GM12878 (cell line): Measurements from ENCODE around the gene PRKAB1. TPM values are rescaled to one million over a fixed set of nuclear protein-coding genes. Genes with fewer than 3 reads are reported as not detected.

Source experiments
- ATF3 ChIP-seq: IDR thresholded peaks from 2 replicates; pipeline ENCODE4 v1.6.1; 2011; ENCODE audit warnings: low read depth, mild to moderate bottlenecking, low read length, moderate library complexity, borderline replicate concordance; ENCODE audit errors: extremely low read depth
- BCLAF1 ChIP-seq: fragments of 450-650 bp; IDR thresholded peaks from 2 replicates; pipeline ENCODE4 v1.6.1; 2017; ENCODE audit warnings: antibody characterized with exemption, mild to moderate bottlenecking, moderate library complexity
- BMI1 ChIP-seq: fragments of 450-650 bp; IDR thresholded peaks from 2 replicates; pipeline ENCODE4 v1.6.1; 2016; ENCODE audit warnings: mild to moderate bottlenecking, moderate library complexity, borderline replicate concordance
- CHD4 ChIP-seq: fragments of 200-600 bp; sonication (generic); IDR thresholded peaks from 2 replicates; pipeline ENCODE4 v1.6.1; 2016; ENCODE audit warnings: mild to moderate bottlenecking
- DPF2 ChIP-seq: fragments of 450-650 bp; IDR thresholded peaks from 2 replicates; pipeline ENCODE4 v1.6.1; 2017; ENCODE audit warnings: mild to moderate bottlenecking
- ETV6 ChIP-seq, 2 experiments: fragments of 450-650 bp in 1 of 2; IDR thresholded peaks in 1 of 2; conservative IDR thresholded peaks in 1 of 2; 2 replicates each; pipeline ENCODE4 v1.6.1; 2014; ENCODE audit warnings: antibody characterized with exemption in 1 of 2, borderline replicate concordance in 1 of 2, low read depth in 1 of 2, mild to moderate bottlenecking in 1 of 2, moderate library complexity in 1 of 2
- FOS ChIP-seq: IDR thresholded peaks from 3 replicates; pipeline ENCODE4 v1.6.1; 2011; ENCODE audit warnings: borderline replicate concordance; ENCODE audit not compliant: insufficient read length; ENCODE audit errors: extremely low read depth
- FOXK2 ChIP-seq: fragments of 450-650 bp; IDR thresholded peaks from 2 replicates; pipeline ENCODE4 v1.6.1; 2017; ENCODE audit warnings: mild to moderate bottlenecking, moderate library complexity
- FOXM1 ChIP-seq: IDR thresholded peaks from 2 replicates; pipeline ENCODE4 v1.6.1; 2012; ENCODE audit warnings: low read depth, mild to moderate bottlenecking, inconsistent platforms, low read length, moderate library complexity
- HDAC6 ChIP-seq: fragments of 200-600 bp; sonication (generic); IDR thresholded peaks from one replicate; pipeline ENCODE4 v1.8.0; 2017; ENCODE audit warnings: antibody characterized with exemption; ENCODE audit not compliant: unreplicated experiment
- IRF3 ChIP-seq: fragments of 450-650 bp; IDR thresholded peaks from 2 replicates; pipeline ENCODE4 v1.6.1; 2014; ENCODE audit warnings: mild to moderate bottlenecking
- LARP7 ChIP-seq: fragments of 450-650 bp; IDR thresholded peaks from 2 replicates; pipeline ENCODE4 v1.6.1; 2017; ENCODE audit warnings: mild to moderate bottlenecking
- MTA3 ChIP-seq: IDR thresholded peaks from 2 replicates; pipeline ENCODE4 v1.6.1; 2012; ENCODE audit warnings: low read length, inconsistent platforms, borderline replicate concordance
- PAX5 ChIP-seq: IDR thresholded peaks from 2 replicates; pipeline ENCODE4 v1.6.1; 2011; ENCODE audit warnings: low read depth, low read length, borderline replicate concordance
- PML ChIP-seq: IDR thresholded peaks from 2 replicates; pipeline ENCODE4 v1.6.1; 2012; ENCODE audit warnings: low read length, inconsistent platforms
- POU2F2 ChIP-seq: IDR thresholded peaks from 3 replicates; pipeline ENCODE4 v1.6.1; 2011; ENCODE audit warnings: low read depth, mild to moderate bottlenecking, low read length, borderline replicate concordance
- RUNX3 ChIP-seq: IDR thresholded peaks from 2 replicates; pipeline ENCODE4 v1.6.1; 2012; ENCODE audit warnings: low read length, inconsistent platforms
- SMAD1 ChIP-seq: fragments of 450-650 bp; IDR thresholded peaks from 2 replicates; pipeline ENCODE4 v1.6.1; 2018; ENCODE audit warnings: mild to moderate bottlenecking, low read depth; ENCODE audit not compliant: partially characterized antibody
- SMC3 ChIP-seq: IDR thresholded peaks from 2 replicates; pipeline ENCODE4 v1.6.1; 2011; ENCODE audit warnings: low read length, improper control_type of control experiment, borderline replicate concordance
- SREBF1 ChIP-seq: IDR thresholded peaks from 2 replicates; pipeline ENCODE4 v1.6.1; 2012; ENCODE audit warnings: mild to moderate bottlenecking, low read length
- TCF7 ChIP-seq: IDR thresholded peaks from 2 replicates; pipeline ENCODE4 v1.6.1; 2014; ENCODE audit warnings: antibody characterized with exemption, borderline replicate concordance
- YY1 ChIP-seq: IDR thresholded peaks from 2 replicates; pipeline ENCODE4 v1.6.1; 2011; ENCODE audit warnings: low read depth, mild to moderate bottlenecking, low read length
- ZNF207 ChIP-seq: fragments of 450-650 bp; IDR thresholded peaks from 2 replicates; pipeline ENCODE4 v1.6.1; 2014; ENCODE audit warnings: antibody characterized with exemption, mild to moderate bottlenecking, borderline replicate concordance
- ZNF24 ChIP-seq: fragments of 450-650 bp; IDR thresholded peaks from 2 replicates; pipeline ENCODE4 v1.6.1; 2017; ENCODE audit warnings: antibody characterized with exemption, mild to moderate bottlenecking
- ZNF622 ChIP-seq: fragments of 450-650 bp; IDR thresholded peaks from 2 replicates; pipeline ENCODE4 v1.6.1; 2017; ENCODE audit warnings: mild to moderate bottlenecking, inconsistent platforms
- polyA plus RNA-seq, 11 experiments: library from polyadenylated mRNA; depleted of rRNA in 4 of 11; unstranded in 6 of 11; stranded (reverse) in 5 of 11; fragments of >200 nt; fragmentation: Nextera tagmentation in 4 of 11; fragmentation: Illumina TruSeq in 1 of 11; extraction: Ambion mirVana in 4 of 11; extraction: Trizol in 1 of 11; gene quantifications; 1 replicate in 1 of 11; 2 replicates in 10 of 11; pipeline versions ENCODE4 v1.2.1 to v1.2.3, GENCODE V29; 2011 to 2016; ENCODE audit warnings: inconsistent platforms in 2 of 11, missing spikeins in 2 of 11, low read depth in 1 of 11
- total RNA-seq, 4 experiments: library from RNA; depleted of rRNA in 3 of 4; stranded (reverse); fragments of >200 nt in 3 of 4; fragmentation: Illumina TruSeq in 1 of 4; extraction: Trizol in 1 of 4; gene quantifications; 2 replicates each; pipeline versions ENCODE4 v1.2.1 to v1.2.3, GENCODE V29; 2013 to 2021
- TF ChIP-seq, protein P1 (sequence below): fragments of 450-650 bp; IDR thresholded peaks from 2 replicates; pipeline ENCODE4 v1.6.1; 2017; ENCODE audit warnings: mild to moderate bottlenecking

The PRKAB1 gene
- total and polyA plus RNA-seq, 10 of the 15 experiments (the other 5 are each of a cell fraction or from before 2014, with no cell fraction given) = 24.6 to 85.0 (median 50.6) TPM

DNA sequence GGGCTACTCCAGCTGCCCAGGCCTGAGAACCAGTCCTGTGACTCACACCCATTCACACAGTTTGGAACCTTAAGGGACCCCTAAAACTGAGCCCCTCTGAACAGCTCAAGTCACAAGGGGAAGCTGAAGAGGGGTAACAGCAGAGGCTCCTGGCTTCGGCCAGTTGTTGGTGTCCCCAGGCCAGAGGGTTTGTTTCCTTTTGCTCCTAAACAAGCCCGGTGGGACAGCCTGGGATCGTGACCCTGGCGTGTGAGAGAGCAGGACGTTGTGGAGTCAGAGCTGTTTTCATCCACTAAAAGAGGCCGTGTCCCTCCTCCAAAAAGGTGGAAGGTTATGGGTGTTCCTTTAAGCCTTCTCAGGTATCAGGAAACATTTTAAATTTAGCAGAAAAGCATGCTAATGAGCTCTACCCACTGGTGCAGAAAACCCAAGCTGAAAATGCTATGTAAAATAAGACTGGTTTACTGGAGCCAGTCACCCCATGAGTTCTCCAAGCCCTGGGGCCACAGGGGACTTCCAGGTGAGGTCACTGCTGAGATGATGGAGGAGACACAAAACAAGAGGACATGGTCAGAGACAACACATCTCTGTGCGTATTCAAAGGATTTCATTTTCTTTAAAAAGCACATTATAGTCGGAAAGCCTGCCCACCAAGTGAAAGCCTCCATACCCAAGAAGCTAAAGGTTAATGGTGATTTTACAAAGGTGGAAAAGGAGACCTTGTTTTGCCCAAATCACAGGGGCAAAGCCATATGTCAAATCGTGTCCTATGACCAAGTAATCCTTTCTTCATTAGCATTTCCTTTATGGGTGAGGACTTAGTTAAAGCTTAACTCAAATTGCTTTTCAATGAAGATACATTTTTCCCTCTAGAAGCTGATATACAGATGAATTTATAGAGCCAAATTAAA lies 14.1 kb downstream of the PRKAB1 start (continued):
- peak; percentile 19; the same call in 1 of the 2 replicates for TF ChIP-seq PML
- TF ChIP-seq SMC3 = no peak
- no peak for TF ChIP-seq FOXK2
- TF ChIP-seq ATF3 = no peak
- no peak for TF ChIP-seq SREBF1
- no peak for TF ChIP-seq ZNF622
- no peak for TF ChIP-seq BMI1
- TF ChIP-seq ETV6 (conservative IDR thresholded peaks at IDR 0.05 in 1 of 2, IDR thresholded peaks at IDR 0.05 in 1 of 2; ENCODE audit: borderline replicate concordance in 1 of 2, low read depth in 1 of 2) = no peak
- TF ChIP-seq ZNF207 = no peak
- TF ChIP-seq YY1 = no peak
- no peak for TF ChIP-seq BCLAF1
- no peak for TF ChIP-seq TCF7
- TF ChIP-seq PAX5 = 0 out of 2 replicates have a peak, but pooled peaks have one; percentile 23
- TF ChIP-seq ZNF24 = no peak
- no peak for TF ChIP-seq POU2F2
- TF ChIP-seq CHD4 = no peak
- TF ChIP-seq FOS = no peak
- TF ChIP-seq, protein P1, sequence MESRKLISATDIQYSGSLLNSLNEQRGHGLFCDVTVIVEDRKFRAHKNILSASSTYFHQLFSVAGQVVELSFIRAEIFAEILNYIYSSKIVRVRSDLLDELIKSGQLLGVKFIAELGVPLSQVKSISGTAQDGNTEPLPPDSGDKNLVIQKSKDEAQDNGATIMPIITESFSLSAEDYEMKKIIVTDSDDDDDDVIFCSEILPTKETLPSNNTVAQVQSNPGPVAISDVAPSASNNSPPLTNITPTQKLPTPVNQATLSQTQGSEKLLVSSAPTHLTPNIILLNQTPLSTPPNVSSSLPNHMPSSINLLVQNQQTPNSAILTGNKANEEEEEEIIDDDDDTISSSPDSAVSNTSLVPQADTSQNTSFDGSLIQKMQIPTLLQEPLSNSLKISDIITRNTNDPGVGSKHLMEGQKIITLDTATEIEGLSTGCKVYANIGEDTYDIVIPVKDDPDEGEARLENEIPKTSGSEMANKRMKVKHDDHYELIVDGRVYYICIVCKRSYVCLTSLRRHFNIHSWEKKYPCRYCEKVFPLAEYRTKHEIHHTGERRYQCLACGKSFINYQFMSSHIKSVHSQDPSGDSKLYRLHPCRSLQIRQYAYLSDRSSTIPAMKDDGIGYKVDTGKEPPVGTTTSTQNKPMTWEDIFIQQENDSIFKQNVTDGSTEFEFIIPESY = no peak
- no peak for TF ChIP-seq DPF2
- no peak for TF ChIP-seq HDAC6
- TF ChIP-seq MTA3 = no peak
- no peak for TF ChIP-seq LARP7
- no peak for TF ChIP-seq SMAD1
- TF ChIP-seq RUNX3 = peak; percentile 42; the same call in 1 of the 2 replicates
- TF ChIP-seq FOXM1 = no peak
- no peak for TF ChIP-seq IRF3
